ENCODE measurements around the gene NAALADL2. TPM values are rescaled to one million over a fixed set of nuclear protein-coding genes. Genes with fewer than 3 reads are reported as not detected.
"Not testable (repeated sequence)": the region's sequence is repeated elsewhere in the genome, so short reads cannot be mapped to it uniquely, and the experiment has no call there.

The NAALADL2 gene
- polyA plus RNA-seq, 12 donors = 3.4 to 18.8 (median 9.5) TPM; not detected in 1

- DNase-seq = no peak
These were observed 562.8 kb downstream of the NAALADL2 start for GRCh38 chr3:175421902-175422301.

DNA sequence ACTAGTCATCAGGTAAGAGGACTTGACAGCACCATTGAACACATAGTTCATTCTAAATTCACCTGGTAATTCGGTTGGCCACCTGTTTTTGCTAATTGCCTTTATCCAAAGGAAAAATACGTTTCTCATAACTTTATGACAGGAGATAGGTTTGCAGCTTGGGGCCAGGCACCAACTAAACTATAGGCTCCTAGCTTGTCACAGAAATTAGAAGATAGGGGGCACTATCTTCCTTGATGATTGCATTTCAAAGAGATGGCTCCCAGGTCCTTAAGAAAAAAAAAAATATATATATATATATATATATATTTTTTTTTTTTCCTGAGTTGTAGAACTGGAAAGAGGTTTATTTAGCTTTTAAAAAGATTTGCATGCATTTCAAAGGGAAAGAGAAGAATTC, 563.6 kb downstream of the NAALADL2 start:
- no peak for DNase-seq

DNA sequence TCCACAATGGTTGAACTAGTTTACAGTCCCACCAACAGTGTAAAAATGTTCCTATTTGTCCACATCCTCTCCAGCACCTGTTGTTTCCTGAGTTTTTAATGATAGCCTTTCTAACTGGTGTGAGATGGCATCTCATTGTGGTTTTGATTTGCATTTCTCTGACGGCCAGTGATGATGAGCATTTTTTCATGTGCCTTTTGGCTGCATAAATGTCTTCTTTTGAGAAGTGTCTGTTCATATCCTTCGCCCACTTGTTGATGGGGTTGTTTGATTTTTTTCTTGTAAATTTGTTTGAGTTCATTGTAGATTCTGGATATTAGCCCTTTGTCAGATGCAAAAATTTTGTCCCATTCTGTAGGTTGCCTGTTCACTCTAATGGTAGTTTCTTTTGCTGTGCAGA, 564.7 kb downstream of the NAALADL2 start:
- not testable (repeated sequence) for DNase-seq

DNA sequence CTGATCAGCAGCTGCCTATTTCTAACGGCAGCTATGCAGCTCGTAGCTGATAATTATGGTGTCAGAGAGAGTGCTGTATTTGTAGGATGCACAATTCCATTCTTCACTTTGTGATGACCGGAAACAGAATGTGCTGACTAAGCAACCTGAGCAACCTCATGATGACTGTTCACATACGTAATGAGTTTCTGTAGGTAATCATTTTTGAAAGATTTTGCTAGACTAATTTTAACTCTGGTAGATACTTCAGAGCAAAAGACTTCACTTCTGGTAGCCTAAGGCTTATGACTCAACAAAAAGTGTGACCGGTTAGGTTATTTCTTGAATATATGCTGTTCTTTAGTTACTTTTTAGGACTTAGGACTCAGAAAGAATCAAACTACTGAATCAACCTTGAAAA, 567.7 kb downstream of the NAALADL2 start:
- DNase-seq = no peak

GRCh38 chr3:175428466-175428865, 569.3 kb downstream of the NAALADL2 start:
- peak; percentile 59 for DNase-seq

DNA sequence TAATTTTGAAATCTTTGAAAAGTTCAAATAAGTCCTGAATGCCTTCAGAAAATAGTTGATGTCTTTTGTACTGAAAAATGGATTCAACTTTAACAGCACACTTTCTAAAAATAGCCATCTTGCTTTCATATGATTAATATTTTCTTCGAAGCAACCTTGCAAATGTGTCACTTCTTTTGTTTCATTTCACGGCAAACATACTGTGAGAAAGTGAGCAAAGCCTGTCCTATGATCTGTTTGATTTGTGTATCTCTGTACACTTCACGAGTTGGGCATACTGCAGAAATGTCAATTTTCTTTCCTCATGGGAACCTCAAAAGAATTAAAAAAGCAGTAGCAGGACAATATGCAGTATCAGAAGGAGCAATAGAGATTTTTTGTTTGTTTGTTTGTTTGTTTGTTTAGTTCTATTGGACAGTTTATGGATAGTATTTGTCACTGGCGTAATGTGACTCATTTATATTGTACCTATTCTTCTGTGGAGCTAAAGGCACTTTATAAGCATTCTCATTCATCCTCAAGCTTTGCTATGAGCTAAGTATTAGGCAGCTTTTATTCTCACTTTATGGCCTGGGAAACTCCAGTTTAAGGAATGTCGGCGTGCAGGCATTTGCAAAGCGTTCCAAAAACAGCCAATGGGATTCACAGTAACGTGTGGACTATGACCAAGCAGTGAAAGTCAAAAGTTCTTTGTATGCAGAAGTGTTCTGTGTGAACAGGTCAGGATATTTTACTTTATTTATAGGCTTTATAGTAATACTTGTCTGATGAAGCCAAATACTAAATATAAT, 572.0 kb downstream of the NAALADL2 start:
- DNase-seq = peak; percentile 43

GRCh38 chr3:175432376-175433025, 573.4 kb downstream of the NAALADL2 start:
- peak; percentile 63 for DNase-seq

- DNase-seq = no peak
These were observed 574.0 kb downstream of the NAALADL2 start for GRCh38 chr3:175433026-175433674.

DNA sequence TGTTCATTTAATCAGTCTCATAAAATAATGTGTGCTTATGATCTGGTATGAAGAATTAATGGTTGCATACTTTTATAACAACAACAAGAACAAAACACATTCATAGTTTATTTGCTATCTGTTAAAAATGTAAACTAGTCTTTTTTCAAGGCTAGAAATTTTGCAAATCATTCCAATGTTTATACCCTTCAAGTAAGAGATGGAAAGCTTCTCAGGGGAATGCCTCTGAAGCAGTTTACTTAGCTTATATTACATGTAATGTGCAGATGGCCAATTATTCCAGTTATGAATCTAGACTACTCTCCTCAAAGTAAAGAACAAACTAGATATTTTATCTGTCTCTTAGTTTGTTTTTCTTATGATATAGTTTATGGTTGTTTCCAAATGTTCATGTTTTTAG, 575.4 kb downstream of the NAALADL2 start:
- DNase-seq = no peak

DNA sequence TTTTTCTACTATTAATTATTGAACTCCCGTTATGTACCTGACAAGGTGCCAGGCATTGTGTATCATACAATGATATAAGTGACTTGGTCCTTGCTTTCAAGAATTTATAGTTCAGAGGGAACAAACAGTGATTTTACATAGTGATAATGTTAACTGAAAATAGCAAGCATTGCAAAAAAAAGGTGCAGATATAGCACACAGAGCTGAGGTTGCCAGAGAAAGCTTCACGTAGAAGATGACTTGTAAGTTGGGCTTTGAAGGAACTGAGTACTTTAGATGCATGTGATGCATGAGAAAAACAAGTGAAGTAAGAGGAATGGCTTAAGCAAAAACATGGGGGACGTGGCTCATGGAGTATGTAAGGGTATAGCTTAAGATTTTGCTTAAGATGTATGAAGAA, 584.5 kb downstream of the NAALADL2 start:
- DNase-seq = no peak

GRCh38 chr3:175445741-175446140, 586.6 kb downstream of the NAALADL2 start:
- DNase-seq = no peak

DNA sequence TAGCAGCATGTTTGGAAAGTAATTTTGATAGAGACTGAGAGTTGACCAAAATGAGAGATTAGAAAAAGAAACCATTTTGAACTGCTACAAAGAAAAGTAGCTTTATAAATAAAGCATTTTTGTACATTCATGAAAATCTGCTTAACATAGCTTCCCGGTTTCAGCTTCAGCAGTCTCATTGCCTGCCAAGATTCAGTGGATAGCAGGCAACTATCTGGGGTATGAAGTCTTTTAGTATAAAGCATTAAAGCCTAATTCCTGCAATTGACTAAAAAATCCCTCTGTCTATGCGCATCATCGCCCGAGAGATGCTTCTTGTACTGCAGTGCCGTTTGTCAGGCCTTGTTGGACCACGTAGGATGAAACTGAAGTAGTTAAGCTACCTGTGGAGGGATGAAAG, 588.4 kb downstream of the NAALADL2 start:
- no peak for DNase-seq

GRCh38 chr3:175453361-175453760, 594.2 kb downstream of the NAALADL2 start:
- DNase-seq = no peak

DNA sequence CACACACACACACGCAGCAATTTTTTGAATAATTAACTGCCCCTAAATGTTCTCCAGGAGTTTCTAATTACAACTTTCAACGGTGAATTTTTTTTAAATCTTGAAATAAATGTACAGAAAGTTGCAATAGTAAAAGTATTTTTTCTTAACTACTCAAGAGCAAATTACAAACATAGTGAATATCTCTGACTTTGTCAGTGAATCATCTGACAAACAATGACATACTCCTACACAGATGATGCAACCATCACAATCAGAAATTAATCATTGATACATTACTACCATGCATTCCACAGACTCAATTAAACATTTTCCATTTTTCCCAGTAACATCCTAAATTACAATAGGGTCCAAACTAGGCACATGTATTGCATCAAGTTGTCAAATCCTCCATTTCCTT, 597.3 kb downstream of the NAALADL2 start:
- no peak for DNase-seq

DNA sequence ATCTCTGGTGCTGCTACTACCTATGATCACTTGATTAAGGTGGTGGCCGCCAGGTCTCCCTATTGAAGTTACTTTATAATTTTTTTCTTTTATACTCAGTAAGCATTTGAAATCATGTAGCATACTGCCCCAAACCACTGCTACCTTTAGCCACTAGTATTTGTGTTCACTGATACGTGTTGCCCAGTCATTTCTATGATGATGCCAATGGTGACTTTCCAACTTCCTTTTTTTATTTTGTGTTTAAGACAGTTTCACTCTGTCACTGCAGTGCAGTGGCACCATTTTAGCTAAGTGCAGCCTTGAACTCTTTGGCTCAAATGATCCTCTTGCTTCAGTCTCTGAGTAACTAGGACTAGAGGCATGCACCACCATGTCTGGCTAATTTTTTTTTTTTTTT, 598.2 kb downstream of the NAALADL2 start:
- no peak for DNase-seq

DNA sequence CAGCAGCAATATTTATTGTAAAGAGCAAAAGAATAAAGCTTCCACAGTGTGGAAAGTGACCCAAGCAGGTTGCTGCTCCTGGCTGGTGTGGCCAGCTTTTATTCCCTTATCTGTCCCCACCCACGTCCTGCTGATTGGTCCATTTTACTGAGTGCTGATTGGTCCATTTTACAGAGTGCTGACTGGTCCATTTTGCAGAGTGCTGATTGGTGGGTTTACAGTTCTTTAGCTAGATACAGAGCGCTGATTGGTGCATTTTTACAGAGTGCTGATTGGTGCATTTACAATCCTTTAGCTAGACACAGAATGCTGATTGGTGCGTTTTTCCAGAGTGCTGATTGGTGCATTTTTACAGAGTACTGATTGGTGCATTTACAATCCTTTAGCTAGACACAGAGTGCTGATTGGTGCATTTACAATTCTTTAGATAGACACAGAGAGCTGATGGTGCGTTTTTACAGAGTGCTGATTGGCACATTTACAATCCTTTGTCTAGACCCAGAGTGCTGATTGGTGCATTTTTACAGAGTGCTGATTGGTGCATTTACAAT, 601.8 kb downstream of the NAALADL2 start:
- not testable (repeated sequence) for DNase-seq

- no peak for DNase-seq
These were observed 605.2 kb downstream of the NAALADL2 start for GRCh38 chr3:175464362-175464761.

DNA sequence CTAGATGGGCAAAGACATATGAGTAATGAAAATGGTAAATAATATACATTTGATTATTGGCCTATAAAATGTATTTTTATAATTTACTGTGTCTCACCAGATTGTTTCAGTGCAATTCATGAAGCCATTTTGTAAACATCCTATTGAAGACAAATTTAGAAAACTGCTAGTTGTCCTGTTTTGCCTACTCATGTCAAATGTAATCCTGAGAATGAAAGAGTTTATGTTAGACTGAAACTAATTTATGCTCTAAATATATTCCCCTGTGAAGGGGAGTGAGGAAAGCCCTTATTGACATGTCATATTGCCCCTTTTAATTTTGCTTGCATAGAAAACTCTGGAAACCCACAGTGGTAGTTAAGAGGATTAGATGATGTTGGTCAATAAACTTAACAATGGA, 610.0 kb downstream of the NAALADL2 start:
- no peak for DNase-seq

DNA sequence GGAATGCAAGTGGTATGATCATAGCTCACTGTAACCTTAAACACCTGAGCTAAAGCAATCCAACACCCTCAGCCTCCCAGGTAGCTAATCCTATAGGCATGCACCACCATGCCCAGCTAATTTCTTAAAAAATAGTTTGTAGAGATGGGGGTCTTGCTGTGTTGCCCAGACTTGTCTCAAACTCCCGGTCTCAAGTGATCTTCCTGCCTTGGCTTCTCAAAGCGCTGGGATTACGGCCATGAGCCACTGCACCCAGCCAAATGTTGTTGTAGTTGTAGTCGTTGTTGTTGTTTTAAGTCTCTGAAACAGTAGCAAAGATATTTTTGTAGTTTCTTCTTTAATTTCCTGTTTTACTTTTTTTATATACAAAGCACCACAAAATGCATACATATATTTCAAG, 616.6 kb downstream of the NAALADL2 start:
- DNase-seq = no peak

DNA sequence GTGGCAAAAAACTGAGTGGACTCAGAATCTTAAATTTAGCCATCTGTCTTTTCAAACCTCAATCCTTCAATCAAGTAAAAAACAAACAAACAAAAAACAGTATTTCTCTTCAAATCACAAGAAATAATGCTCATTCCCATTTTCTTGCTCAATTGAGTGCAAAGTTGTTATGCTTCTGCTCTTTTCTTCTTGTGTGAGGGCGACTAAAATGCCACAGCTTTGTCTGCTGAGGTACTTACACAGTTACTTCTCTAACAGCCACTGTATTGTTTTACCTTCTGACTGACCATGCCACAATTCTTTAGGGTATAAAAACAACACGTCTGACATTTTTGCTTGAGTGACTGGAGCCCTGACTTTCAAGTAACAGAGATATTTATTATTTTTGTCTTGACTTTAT, 617.4 kb downstream of the NAALADL2 start:
- no peak for DNase-seq

DNA sequence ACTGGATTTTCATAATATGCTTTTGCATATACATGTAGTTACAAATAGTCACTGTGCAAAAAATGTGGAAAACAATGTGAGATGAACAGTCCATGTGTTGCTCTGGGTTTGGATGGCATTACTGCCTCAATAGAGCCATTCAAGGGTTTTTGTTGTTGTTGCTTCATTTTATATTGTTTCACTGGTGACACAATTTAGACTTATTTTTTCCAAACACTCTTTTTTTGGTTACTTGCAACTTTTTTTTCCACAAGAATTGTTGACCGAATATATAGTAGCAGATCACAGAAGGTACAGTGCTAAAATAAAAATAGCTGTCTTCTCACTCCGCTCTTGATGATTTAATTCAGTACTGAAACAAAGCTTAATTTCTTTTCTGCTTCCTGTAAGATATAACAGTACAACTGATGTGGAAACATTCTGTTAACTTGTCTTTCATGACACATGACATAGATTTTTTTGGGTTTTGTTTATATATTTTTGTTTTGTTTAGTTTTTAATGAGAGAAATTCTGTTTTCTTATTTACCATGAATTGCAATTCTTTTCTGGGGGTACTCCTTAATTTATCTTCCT, 618.6 kb downstream of the NAALADL2 start:
- no peak for DNase-seq

- DNase-seq = no peak
These were observed 619.2 kb downstream of the NAALADL2 start for GRCh38 chr3:175478301-175478700.

Measured in muscle of arm (tissue), 12 donors.